Pancreas (tissue), 10 donors: Measurements from ENCODE around the gene PHKA2. TPM values are rescaled to one million over a fixed set of nuclear protein-coding genes. Genes with fewer than 3 reads are reported as not detected.
"Not testable (repeated sequence)": the region's sequence is repeated elsewhere in the genome, so short reads cannot be mapped to it uniquely, and the experiment has no call there.

Experiments
- ATAC-seq, 4 donors: fragments of 200-7000 bp; cut with Tn5 transposase; one replicate each; pipeline versions ENCODE4 v1.8.0 to v1.9.1; 2020; ENCODE audit warnings: mild to moderate bottlenecking in 4 of 4, moderate library complexity in 4 of 4
- DNase-seq, 6 donors: peaks; one replicate each; pipeline ENCODE4 v3.0.0-alpha.2; 2020
- FAIRE-seq: peaks from 2 replicates; lab custom pipeline; 2012; peaks lifted over from hg19 to GRCh38; lab: Jason Lieb, UNC
- H3K27ac ChIP-seq, 4 donors: fragments of 200-600 bp; sonication (generic); 1 replicate in 3 of 4; 2 replicates in 1 of 4; pipeline versions ENCODE4 v1.5.0 to v1.8.0; 2020
- H3K27me3 ChIP-seq, 4 donors: fragments of 200-600 bp; one replicate each; pipeline ENCODE4 v1.8.0; 2021
- H3K36me3 ChIP-seq, 3 donors: fragments of 200-600 bp; sonication (generic) in 1 of 3; one replicate each; pipeline versions ENCODE4 v1.5.0 to v1.8.0; 2020 to 2021
- H3K4me1 ChIP-seq, 3 donors: fragments of 200-600 bp; one replicate each; pipeline ENCODE4 v1.8.0; 2021
- H3K4me3 ChIP-seq, 4 donors: fragments of 200-600 bp; sonication (generic) in 2 of 4; one replicate each; pipeline versions ENCODE4 v1.5.0 to v1.8.0; 2020 to 2021
- H3K9me3 ChIP-seq, 4 donors: fragments of 200-600 bp; one replicate each; pipeline ENCODE4 v1.8.0; 2021
- CTCF ChIP-seq, 4 donors: fragments of 200-600 bp; sonication (generic) in 3 of 4; IDR thresholded peaks; one replicate each; pipeline versions ENCODE4 v1.5.0 to v1.8.0; 2021; ENCODE audit warnings: antibody characterized with exemption in 4 of 4
- WGBS, 2 donors: extraction: QIAGEN DNeasy Blood & Tissue Kit; methylation state at CpG; one replicate each; pipeline ENCODE4 v1.1.7; 2013; 5-methylcytosine and 5-hydroxymethylcytosine counted together
- intact Hi-C, 3 donors: fragments of 100-400 bp; cut with DNase I; formaldehyde crosslinking; loops; one replicate each; pipeline versions ENCODE4 v1.11.1 to v1.14.2; 2022
- polyA plus RNA-seq, 2 donors: library from polyadenylated mRNA; stranded (reverse); fragments of 200-250 nt; gene quantifications; one replicate each; pipeline ENCODE4 v1.2.3, GENCODE V29; 2013
- total RNA-seq, 6 donors: library from RNA; stranded (reverse); fragmentation: NEBNext Ultra II Directional in 4 of 6; extraction: Animal tissue kit (Norgen Biotek cat#: 25700) in 4 of 6; gene quantifications; one replicate each; pipeline versions ENCODE4 v1.2.1 to v1.2.4, GENCODE V29; 2021 to 2023
- donor health status: healthy with polysubstance abuse.
- donor health status: DM: no; HTN: no; CAD: no; lungs with moderate emphysema.
- donor health status: DM: no; HTN: no; CAD: no.
- donor health status: control.
- donor health status: control.
- donor health status: Bipolar disorder and iron deficiency.
- donor health status: DM: yes; HTN: yes; CAD: no.
- donor health status: DM: no; HTN: no; CAD: no.
- donor health status: DM: no; HTN: no; CAD: no.
- donor health status: DM: yes; HTN: yes; CAD: no.

PHKA2 gene
- total and polyA plus RNA-seq, 8 donors = 16.0 to 72.7 (median 22.6) TPM

- TF ChIP-seq CTCF (IDR thresholded peaks at IDR 0.05) = no peak
- DNase-seq = no peak
- H3K27me3 ChIP-seq = peaks cover 0 to 5% (median 0%) of the 10 kb centered on the region in 4 donors
- H3K27ac ChIP-seq = no peak overlapping the region
- FAIRE-seq = no peak
- no peaks in the 10 kb centered on the region for H3K4me1 ChIP-seq
- no peaks in the 10 kb centered on the region for H3K9me3 ChIP-seq
- no peaks in the 10 kb centered on the region for H3K36me3 ChIP-seq
- no peak for ATAC-seq
- whole genome bisulfite sequencing, 2 donors = 91 to 93% methylated on average over 5 of the region's 5 CpGs
- H3K4me3 ChIP-seq = no peak overlapping the region
- intact Hi-C loops = no loop called here
Measured at GRCh38 chrX:18861511-18861910, 122.4 kb downstream of the PHKA2 start.

- Histone ChIP-seq H3K4me3 (no peak overlapping the region), H3K4me1 (no peaks in the 10 kb centered on the region), H3K27ac (no peak overlapping the region), H3K9me3 (no peaks in the 10 kb centered on the region), H3K36me3 (no peaks in the 10 kb centered on the region), H3K27me3 (no peaks in the 10 kb centered on the region)
- FAIRE-seq (no peak), DNase-seq (no peak), ATAC-seq (no peak)
- 73 to 91% methylated on average over 1 of the region's 1 CpG for WGBS, 2 donors
- intact Hi-C loops = no loop called here
- no peak for TF ChIP-seq CTCF (IDR thresholded peaks at IDR 0.05)
Measured at GRCh38 chrX:18856645-18856997, 127.3 kb downstream of the PHKA2 start.

- ATAC-seq (peak in 1 of 4 donors; percentile 15), FAIRE-seq (no peak), DNase-seq (no peak)
- H3K27ac ChIP-seq = no peak overlapping the region
- H3K4me3 ChIP-seq = no peak overlapping the region
- intact Hi-C loops = no loop called here
- no peaks in the 10 kb centered on the region for H3K4me1 ChIP-seq
- H3K36me3 ChIP-seq = no peaks in the 10 kb centered on the region
- 90 to 91% methylated on average over 1 of the region's 1 CpG for WGBS, 2 donors
- no peaks in the 10 kb centered on the region for H3K9me3 ChIP-seq
- no peaks in the 10 kb centered on the region for H3K27me3 ChIP-seq
- TF ChIP-seq CTCF (IDR thresholded peaks at IDR 0.05) = no peak
Measured at GRCh38 chrX:18855919-18856644, 127.8 kb downstream of the PHKA2 start.

- FAIRE-seq, ATAC-seq: not testable (repeated sequence)
Measured at GRCh38 chrX:18847901-18848300, 136.0 kb downstream of the PHKA2 start.

More at GRCh38 chrX:18847901-18848300, 136.0 kb downstream of the PHKA2 start:
- WGBS, 2 donors = 78 to 88% methylated on average over 3 of the region's 3 CpGs
- H3K36me3 ChIP-seq, H3K4me3 ChIP-seq, H3K27me3 ChIP-seq, H3K4me1 ChIP-seq, DNase-seq, intact Hi-C loops, H3K9me3 ChIP-seq, H3K27ac ChIP-seq: not testable (repeated sequence)

Other genes starting within 250 kb of the PHKA2 start
- gene ADGRG2, start 138.4 kb upstream of the PHKA2 start, total RNA-seq = 1 to 10 TPM in 2 of 6 donors, under 1 TPM in 4; 0.37 to 1.2 (median 0.69) TPM
- 1 to 10 TPM in 1 of 2 donors, under 1 TPM in 1; 0.30 to 2.6 TPM for gene ADGRG2, start 138.4 kb upstream of the PHKA2 start, polyA plus RNA-seq